ENCODE results near the gene FOXL3.

The FOXL3 gene

DNA sequence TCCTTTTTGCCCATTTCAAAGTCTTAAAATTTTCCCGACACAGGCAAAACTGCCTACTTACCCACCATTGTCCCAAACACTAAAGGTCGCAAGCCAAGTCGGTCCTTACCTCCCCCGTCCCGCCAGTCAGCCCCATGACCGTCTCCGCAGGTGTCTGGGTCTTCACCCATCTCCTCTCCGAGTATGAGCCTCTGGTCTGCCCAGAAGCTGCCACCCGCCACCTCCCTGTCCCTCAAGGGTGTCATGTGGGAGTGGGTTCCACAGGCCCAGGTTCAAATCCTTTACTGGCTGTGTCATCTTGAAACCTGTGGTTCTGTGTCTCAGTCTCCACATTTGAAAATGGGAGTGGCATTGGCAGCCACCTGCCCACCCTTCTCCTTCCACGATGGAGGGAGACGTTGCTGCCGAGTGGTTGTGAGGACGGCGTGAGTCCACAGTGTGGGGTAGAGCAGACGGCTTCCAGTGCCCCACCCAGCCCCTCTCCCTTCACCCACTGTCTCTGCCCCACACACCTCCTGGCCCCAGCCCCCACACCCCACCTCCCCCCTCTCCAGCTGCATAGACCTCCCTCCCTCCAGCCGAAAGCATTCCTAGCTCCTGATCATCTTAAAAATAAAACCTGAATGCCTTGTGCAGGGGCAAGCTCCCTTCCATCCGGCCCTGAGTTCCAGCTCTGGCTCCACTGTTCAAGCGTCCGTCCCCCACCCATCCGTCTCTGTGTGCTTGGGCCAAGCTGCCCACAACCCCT, 35.3 kb downstream of the FOXL3 start:
- DNase-seq (ENCODE audit: low spot score) = no peak
- Histone ChIP-seq H3K4me3 (no peak overlapping the region), H3K27ac (no peak overlapping the region)
- no peak for TF ChIP-seq CTCF (IDR thresholded peaks at IDR 0.05)

DNA sequence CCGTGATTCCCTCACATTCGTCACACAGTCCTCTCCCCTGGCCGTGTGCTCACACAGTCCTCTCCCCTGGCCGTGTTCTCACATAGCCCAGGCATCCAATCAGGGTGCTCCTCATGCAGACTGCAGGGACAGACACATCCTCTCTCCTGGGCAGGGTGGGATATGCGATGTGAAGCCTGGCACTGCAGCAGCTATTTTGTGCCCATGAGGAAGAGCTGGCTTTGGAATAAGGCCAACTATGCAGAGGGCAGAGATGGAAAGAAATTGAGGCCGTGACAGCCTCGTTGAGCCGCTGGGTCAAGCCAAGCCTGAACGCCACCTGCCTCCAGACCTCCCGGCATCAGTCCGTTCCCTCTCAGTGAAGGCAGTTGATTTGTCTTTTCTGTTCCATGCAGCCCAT, 35.8 kb downstream of the FOXL3 start:
- DNase-seq (ENCODE audit: low spot score) = no peak
- H3K27ac ChIP-seq = no peak overlapping the region
- H3K4me3 ChIP-seq = no peak overlapping the region
- no peak for TF ChIP-seq CTCF (IDR thresholded peaks at IDR 0.05)

DNA sequence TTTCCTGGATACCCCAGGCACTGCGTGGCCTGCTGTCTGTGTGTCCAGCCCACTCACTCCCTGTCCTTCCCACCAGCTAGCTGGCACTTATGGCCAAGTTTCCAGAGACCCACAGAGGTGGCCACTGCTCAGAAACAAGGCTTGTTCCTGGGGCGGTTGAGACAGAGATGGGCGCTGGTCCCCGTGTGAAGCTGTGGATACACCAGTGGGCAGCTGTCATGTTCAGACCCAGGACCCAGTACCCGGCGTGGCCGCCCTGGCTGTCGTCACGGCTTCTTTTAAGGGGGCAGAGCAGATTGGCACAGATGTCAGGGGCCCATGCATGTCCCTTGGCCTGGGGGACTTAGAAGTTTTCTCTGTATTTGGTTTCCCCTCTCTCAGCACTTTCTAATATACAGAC, 36.3 kb downstream of the FOXL3 start:
- DNase-seq (ENCODE audit: low spot score) = no peak
- no peak overlapping the region for H3K4me3 ChIP-seq
- TF ChIP-seq CTCF (IDR thresholded peaks at IDR 0.05) = no peak
- H3K27ac ChIP-seq = no peak overlapping the region

DNA sequence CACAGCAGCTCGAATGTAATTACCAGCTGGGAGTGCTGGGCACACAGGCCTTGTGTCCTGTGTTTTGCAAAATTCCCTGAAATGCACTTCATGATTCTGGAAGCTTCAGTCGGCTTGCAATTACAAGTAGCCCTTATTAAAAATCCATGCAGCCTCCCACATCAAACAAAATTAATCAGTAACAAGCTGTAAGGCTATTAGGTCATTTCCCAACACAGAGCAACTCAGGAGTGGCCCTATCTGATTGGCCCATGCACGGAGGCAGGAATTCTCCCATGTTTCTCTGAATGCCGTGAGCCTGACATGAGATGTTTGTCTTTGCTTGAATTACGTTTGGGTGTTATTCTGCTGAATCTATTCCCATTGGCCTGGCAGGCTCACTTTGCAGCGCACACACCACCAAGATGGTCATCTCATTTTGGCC, 36.9 kb downstream of the FOXL3 start:
- DNase-seq (ENCODE audit: low spot score) = no peak
- TF ChIP-seq CTCF (IDR thresholded peaks at IDR 0.05) = no peak
- H3K27ac ChIP-seq = no peak overlapping the region
- no peak overlapping the region for H3K4me3 ChIP-seq

DNA sequence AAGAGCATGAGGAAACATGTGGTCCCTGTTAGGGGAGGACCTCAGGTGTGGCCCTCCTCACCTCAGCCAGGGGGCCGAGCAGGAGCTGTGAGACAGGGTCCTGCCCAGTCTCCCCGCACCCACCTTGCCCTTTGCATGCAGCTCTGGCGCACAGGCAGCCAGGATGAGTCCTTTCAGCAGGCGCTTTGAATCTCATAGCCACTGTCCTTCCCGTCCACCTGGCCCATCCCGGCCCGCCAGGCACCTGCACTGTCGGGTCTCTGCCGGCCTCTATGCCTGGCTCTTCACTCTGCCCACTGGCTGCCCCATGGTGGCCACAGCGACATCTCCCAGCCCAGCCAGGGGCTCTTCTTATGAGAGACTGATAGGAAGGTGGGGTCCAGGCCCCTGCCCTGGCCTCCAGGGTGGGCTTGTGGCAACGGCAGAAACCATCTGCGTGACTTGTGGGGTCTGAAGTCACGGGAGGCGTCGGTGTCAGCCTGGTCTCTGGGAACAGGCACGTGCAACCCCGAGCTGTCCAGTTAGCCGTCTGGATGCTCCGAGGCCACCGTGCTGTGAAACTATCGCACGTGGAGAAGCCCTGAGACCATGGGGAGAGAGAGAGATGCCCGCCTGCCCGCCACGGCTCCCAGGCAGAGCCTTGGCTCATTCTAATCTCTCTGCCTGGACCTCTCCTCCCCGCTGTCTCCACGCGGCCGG, 37.4 kb downstream of the FOXL3 start:
- no peak for DNase-seq (ENCODE audit: low spot score)
- no peak overlapping the region for H3K4me3 ChIP-seq
- H3K27ac ChIP-seq = no peak overlapping the region
- no peak for TF ChIP-seq CTCF (IDR thresholded peaks at IDR 0.05)

DNA sequence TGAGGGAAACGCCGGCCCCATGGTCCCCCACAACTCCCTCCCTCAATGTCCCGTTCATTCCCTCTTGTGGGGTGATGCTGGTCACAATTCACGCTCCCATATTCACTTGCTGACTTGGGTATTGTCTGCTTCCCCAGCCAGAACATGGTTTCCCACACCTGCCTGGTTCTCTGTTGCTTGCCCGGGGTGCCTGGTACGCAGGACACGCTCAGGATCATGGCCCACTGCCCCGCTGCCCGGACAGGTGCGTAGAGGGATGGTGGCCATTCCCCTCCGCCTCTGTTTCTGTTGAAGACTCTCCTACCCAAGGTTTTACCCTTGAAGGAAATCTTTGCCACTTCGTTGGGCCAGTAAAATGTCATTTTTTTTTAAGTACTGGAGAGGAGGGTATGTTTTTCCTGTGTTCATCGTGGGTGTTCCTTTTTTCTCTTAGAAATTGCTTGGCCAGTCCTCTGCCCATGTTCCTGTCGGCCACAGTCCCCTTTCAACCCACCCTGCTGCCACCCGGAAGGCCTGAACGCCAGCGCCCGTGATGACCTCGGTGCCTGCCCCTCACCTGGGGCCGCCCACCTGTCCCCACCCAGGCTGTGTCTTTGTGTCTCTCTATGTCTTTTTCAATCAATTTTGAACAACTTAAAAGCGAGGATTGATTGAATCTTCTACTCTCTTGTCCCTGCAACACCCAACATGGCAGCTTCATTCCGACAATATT, 38.2 kb downstream of the FOXL3 start:
- TF ChIP-seq CTCF (IDR thresholded peaks at IDR 0.05) = no peak
- no peak for DNase-seq (ENCODE audit: low spot score)
- H3K4me3 ChIP-seq = no peak overlapping the region
- no peak overlapping the region for H3K27ac ChIP-seq

All from coronary artery (tissue), 2 donors.